ENCODE measurements around the gene HDAC4. TPM values are rescaled to one million over a fixed set of nuclear protein-coding genes. Genes with fewer than 3 reads are reported as not detected.

HDAC4 gene
- total and polyA plus RNA-seq, 4 donors = 6.8 to 75.5 (median 30.2) TPM

GRCh38 chr2:239401881-239402233 lies 1.0 kb upstream of the HDAC4 start:
- Histone ChIP-seq H3K4me1 (ENCODE audit: control insufficient read depth in 1 of 2, insufficient read depth in 2 of 2, low read length in 2 of 2) (no peaks in the 10 kb centered on the region), H3K27me3 (ENCODE audit: control insufficient read depth in 1 of 2, insufficient read depth in 2 of 2, low read length in 1 of 2) (no peaks in the 10 kb centered on the region), H3K9me3 (ENCODE audit: control insufficient read depth, low read length) (no peaks in the 10 kb centered on the region), H3K4me3 (ENCODE audit: low read length in 2 of 2) (peak overlapping the region; percentile 28 to 56), H3K27ac (ENCODE audit: low read depth in 1 of 2, low read length in 2 of 2) (peak overlapping the region in 1 of 2 donors; percentile 98), H3K36me3 (ENCODE audit: control insufficient read depth in 1 of 2, insufficient read depth in 2 of 2, low read length in 1 of 2) (no peaks in the 10 kb centered on the region)
- ATAC-seq (ENCODE audit: low FRiP score) (peak; percentile 13), DNase-seq (no peak)
- WGBS, 2 donors = 1% methylated on average over 33 of the region's 33 CpGs
- intact Hi-C loops (cut with DNase I) = loop anchor here (1.0 to 10.0 kb wide), 7 partner anchors 75 to 483 kb away; no protein-coding TSS in a partner anchor

DNA sequence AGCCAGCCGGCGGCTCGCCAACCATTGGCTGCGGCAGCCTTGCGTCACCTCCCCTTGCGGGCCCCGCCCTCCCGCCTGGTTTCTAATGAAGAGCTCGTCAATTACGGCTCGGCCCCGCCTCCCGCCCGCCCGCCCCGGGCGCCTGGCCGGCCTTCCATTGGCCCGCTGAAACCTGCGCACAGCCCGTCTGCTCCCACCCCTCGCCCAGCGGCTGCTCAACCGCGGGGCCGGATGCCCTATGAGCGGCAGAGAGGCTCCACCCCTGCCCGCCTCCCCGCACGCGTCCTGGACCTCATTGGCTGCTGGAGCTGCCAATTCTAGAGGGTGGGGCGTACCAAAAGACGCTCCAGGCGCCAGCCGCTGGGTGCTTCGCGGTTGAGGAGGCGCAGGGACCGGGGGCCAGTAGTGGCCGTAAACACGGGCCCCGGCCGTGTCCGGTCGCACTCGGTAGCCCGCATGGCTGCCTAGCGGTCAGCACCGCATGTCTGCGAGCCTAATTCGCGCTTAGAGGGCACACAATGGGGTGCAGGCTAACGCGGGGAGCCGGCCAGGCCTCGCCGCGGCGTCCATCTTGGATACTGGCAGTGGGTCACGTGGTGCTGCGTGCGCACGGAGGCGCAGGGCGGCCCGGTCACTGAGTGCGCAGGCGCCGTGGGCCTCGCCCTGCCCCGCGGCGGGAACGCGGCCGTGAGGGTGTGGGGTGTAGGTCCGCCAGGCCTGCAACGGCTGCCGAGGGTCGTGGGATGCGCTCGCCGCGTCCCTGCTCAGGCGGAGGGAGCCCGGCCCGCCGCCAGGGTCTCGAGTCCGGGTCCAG lies 454 bp upstream of the HDAC4 start:
- Histone ChIP-seq H3K9me3 (ENCODE audit: control insufficient read depth, low read length) (no peaks in the 10 kb centered on the region), H3K4me3 (ENCODE audit: low read length in 2 of 2) (peak overlapping the region; percentile 45 to 56), H3K27me3 (ENCODE audit: control insufficient read depth in 1 of 2, insufficient read depth in 2 of 2, low read length in 1 of 2) (no peaks in the 10 kb centered on the region), H3K4me1 (ENCODE audit: control insufficient read depth in 1 of 2, insufficient read depth in 2 of 2, low read length in 2 of 2) (no peaks in the 10 kb centered on the region), H3K27ac (ENCODE audit: low read depth in 1 of 2, low read length in 2 of 2) (peak overlapping the region; percentile 95 to 98), H3K36me3 (ENCODE audit: control insufficient read depth in 1 of 2, insufficient read depth in 2 of 2, low read length in 1 of 2) (no peaks in the 10 kb centered on the region)
- ATAC-seq (ENCODE audit: low FRiP score) = peak; percentile 99
- intact Hi-C loops (cut with DNase I) = loop anchor here (1.0 to 10.0 kb wide), 7 partner anchors 74 to 484 kb away; no protein-coding TSS in a partner anchor
- 0% methylated on average over 79 to 90 of the region's 90 CpGs for WGBS, 2 donors
- DNase-seq = peak; percentile 99 to 100

DNA sequence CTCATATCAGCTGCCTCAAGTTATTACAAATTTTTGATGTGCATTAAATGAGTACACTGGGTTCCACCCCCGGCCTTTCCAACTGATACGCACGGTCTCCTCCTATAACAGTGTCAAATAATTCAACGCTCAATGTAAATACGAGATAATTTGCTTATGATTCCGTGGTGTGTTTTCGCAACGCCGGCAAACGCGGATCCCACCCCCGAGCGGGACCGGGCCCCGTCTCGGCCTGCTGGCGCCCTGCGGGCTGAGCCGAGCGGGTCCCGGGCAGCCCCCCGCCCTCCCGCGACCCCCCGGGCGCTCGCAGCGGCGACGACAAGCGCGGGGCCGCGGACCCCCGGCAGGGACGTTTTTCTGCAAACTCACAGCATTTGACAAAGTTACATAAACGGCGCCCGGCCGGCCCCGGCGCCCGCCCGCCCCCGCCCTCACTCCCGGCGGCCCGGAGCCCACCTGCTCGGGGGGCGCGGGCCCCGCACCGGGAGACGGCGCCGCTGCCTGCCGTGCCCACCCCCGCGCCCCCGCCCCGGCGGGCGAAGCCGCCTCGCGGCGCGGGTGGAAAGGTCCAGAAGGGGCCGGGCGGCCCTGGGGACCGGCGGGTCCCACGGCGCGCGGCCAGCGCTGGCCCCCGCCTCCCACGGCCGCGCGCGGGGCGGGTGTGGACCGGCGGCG lies 762 bp downstream of the HDAC4 start:
- no peak for ATAC-seq (ENCODE audit: low FRiP score)
- Histone ChIP-seq H3K4me3 (ENCODE audit: low read length in 2 of 2) (peak overlapping the region; percentile 95 to 98), H3K9me3 (ENCODE audit: control insufficient read depth, low read length) (no peaks in the 10 kb centered on the region), H3K36me3 (ENCODE audit: control insufficient read depth in 1 of 2, insufficient read depth in 2 of 2, low read length in 1 of 2) (no peaks in the 10 kb centered on the region), H3K4me1 (ENCODE audit: control insufficient read depth in 1 of 2, insufficient read depth in 2 of 2, low read length in 2 of 2) (no peaks in the 10 kb centered on the region), H3K27me3 (ENCODE audit: control insufficient read depth in 1 of 2, insufficient read depth in 2 of 2, low read length in 1 of 2) (no peaks in the 10 kb centered on the region), H3K27ac (ENCODE audit: low read depth in 1 of 2, low read length in 2 of 2) (no peak overlapping the region)
- intact Hi-C loops (cut with DNase I) = loop anchor here (2.0 to 10.0 kb wide), 7 partner anchors 73 to 485 kb away; no protein-coding TSS in a partner anchor
- DNase-seq = peak in 1 of 2 donors; percentile 39
- 0 to 1% methylated on average over 46 to 87 of the region's 87 CpGs for WGBS, 2 donors

- 8 to 14% methylated on average over 8 of the region's 8 CpGs for WGBS, 2 donors
- intact Hi-C loops (cut with DNase I) = loop anchor here in 1 of 2 donors (10.0 kb wide), 1 partner anchor 175 kb away; no protein-coding TSS in a partner anchor
- no peak for ATAC-seq (ENCODE audit: low FRiP score)
- H3K4me1 ChIP-seq (ENCODE audit: control insufficient read depth in 1 of 2, insufficient read depth in 2 of 2, low read length in 2 of 2) = no peaks in the 10 kb centered on the region
- H3K27me3 ChIP-seq (ENCODE audit: control insufficient read depth in 1 of 2, insufficient read depth in 2 of 2, low read length in 1 of 2) = no peaks in the 10 kb centered on the region
- H3K27ac ChIP-seq (ENCODE audit: low read depth in 1 of 2, low read length in 2 of 2) = no peak overlapping the region
- DNase-seq = peak in 1 of 2 donors; percentile 51
- peak overlapping the region; percentile 8 to 95 for H3K4me3 ChIP-seq (ENCODE audit: low read length in 2 of 2)
- no peaks in the 10 kb centered on the region for H3K9me3 ChIP-seq (ENCODE audit: control insufficient read depth, low read length)
- no peaks in the 10 kb centered on the region for H3K36me3 ChIP-seq (ENCODE audit: control insufficient read depth in 1 of 2, insufficient read depth in 2 of 2, low read length in 1 of 2)
These were observed 1.3 kb downstream of the HDAC4 start for GRCh38 chr2:239399433-239399920.

- intact Hi-C loops (cut with DNase I) = loop anchor here in 1 of 2 donors (10.0 kb wide), 1 partner anchor 174 kb away; no protein-coding TSS in a partner anchor
These were observed 2.3 kb downstream of the HDAC4 start for GRCh38 chr2:239398521-239398921.

DNA sequence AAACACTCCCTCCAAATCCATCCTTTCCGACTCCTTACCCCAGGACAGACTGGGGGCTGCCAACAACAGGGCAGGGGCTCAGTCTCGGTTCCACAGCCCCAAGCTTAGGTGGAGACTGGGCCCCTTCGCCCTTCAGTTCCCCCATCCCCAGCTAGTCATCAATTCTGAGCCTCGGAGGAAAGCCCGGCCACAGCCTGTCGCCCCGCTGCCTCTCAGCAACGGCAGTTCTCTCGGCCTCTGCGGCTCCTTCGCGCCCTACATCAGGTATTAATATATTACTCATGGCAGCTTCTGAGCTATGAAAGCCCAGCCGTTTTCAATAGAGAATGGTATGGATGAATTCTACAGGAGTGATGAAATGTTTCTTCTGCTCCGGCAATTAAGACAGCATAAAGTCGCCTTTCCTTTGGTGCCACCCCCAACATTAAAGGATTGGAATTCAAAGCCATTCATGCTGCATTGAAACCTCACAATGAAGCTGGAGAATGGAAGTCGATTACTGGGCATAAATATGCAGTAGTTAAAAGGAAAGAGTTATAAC lies 2.8 kb downstream of the HDAC4 start:
- Histone ChIP-seq H3K36me3 (ENCODE audit: control insufficient read depth in 1 of 2, insufficient read depth in 2 of 2, low read length in 1 of 2) (no peaks in the 10 kb centered on the region), H3K4me3 (ENCODE audit: low read length in 2 of 2) (no peak overlapping the region), H3K9me3 (ENCODE audit: control insufficient read depth, low read length) (no peaks in the 10 kb centered on the region), H3K27me3 (ENCODE audit: control insufficient read depth in 1 of 2, insufficient read depth in 2 of 2, low read length in 1 of 2) (no peaks in the 10 kb centered on the region), H3K4me1 (ENCODE audit: control insufficient read depth in 1 of 2, insufficient read depth in 2 of 2, low read length in 2 of 2) (no peaks in the 10 kb centered on the region), H3K27ac (ENCODE audit: low read depth in 1 of 2, low read length in 2 of 2) (no peak overlapping the region)
- 86% methylated on average over 16 of the region's 16 CpGs for WGBS, 2 donors
- no peak for ATAC-seq (ENCODE audit: low FRiP score)
- intact Hi-C loops (cut with DNase I) = loop anchor here in 1 of 2 donors (10.0 kb wide), 1 partner anchor 173 kb away; no protein-coding TSS in a partner anchor
- no peak for DNase-seq

More at GRCh38 chr2:239398521-239398921, 2.3 kb downstream of the HDAC4 start:
- 74 to 79% methylated on average over 10 of the region's 10 CpGs for WGBS, 2 donors
- ATAC-seq (ENCODE audit: low FRiP score) = no peak
- no peak overlapping the region for H3K4me3 ChIP-seq (ENCODE audit: low read length in 2 of 2)
- H3K9me3 ChIP-seq (ENCODE audit: control insufficient read depth, low read length) = no peaks in the 10 kb centered on the region
- DNase-seq = no peak
- no peak overlapping the region for H3K27ac ChIP-seq (ENCODE audit: low read depth in 1 of 2, low read length in 2 of 2)
- H3K27me3 ChIP-seq (ENCODE audit: control insufficient read depth in 1 of 2, insufficient read depth in 2 of 2, low read length in 1 of 2) = no peaks in the 10 kb centered on the region
- H3K4me1 ChIP-seq (ENCODE audit: control insufficient read depth in 1 of 2, insufficient read depth in 2 of 2, low read length in 2 of 2) = no peaks in the 10 kb centered on the region
- H3K36me3 ChIP-seq (ENCODE audit: control insufficient read depth in 1 of 2, insufficient read depth in 2 of 2, low read length in 1 of 2) = no peaks in the 10 kb centered on the region

GRCh38 chr2:239396881-239397681 lies 3.7 kb downstream of the HDAC4 start:
- H3K9me3 ChIP-seq (ENCODE audit: control insufficient read depth, low read length) = no peaks in the 10 kb centered on the region
- H3K36me3 ChIP-seq (ENCODE audit: control insufficient read depth in 1 of 2, insufficient read depth in 2 of 2, low read length in 1 of 2) = no peaks in the 10 kb centered on the region
- H3K4me1 ChIP-seq (ENCODE audit: control insufficient read depth in 1 of 2, insufficient read depth in 2 of 2, low read length in 2 of 2) = no peaks in the 10 kb centered on the region
- no peak for ATAC-seq (ENCODE audit: low FRiP score)
- no peak for DNase-seq
- no peak overlapping the region for H3K27ac ChIP-seq (ENCODE audit: low read depth in 1 of 2, low read length in 2 of 2)
- no peak overlapping the region for H3K4me3 ChIP-seq (ENCODE audit: low read length in 2 of 2)
- no peaks in the 10 kb centered on the region for H3K27me3 ChIP-seq (ENCODE audit: control insufficient read depth in 1 of 2, insufficient read depth in 2 of 2, low read length in 1 of 2)
- intact Hi-C loops (cut with DNase I) = loop anchor here in 1 of 2 donors (10.0 kb wide), 1 partner anchor 172 kb away; no protein-coding TSS in a partner anchor
- WGBS, 2 donors = 81 to 84% methylated on average over 19 of the region's 19 CpGs

DNA sequence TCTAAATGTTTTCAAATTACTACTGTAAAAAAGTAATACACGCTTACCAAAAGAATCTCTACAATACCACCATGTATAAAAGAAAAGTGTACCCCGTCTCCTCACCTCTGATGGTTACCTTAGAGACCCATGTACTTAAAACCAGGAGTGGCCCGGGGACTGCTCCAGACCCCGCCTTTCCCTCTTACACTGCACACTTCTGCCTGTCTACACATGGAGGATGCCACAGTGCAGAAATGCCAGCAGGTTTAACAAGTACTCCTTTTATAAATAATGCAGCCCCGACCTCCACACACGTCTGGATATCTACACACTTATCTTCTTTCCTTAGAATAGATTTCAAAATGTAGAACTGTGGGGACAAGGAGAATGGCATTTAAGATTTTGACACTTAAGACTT lies 5.3 kb downstream of the HDAC4 start:
- no peak for DNase-seq
- no peaks in the 10 kb centered on the region for H3K9me3 ChIP-seq (ENCODE audit: control insufficient read depth, low read length)
- H3K4me1 ChIP-seq (ENCODE audit: control insufficient read depth in 1 of 2, insufficient read depth in 2 of 2, low read length in 2 of 2) = no peaks in the 10 kb centered on the region
- WGBS, 2 donors = 84 to 87% methylated on average over 6 of the region's 6 CpGs
- H3K36me3 ChIP-seq (ENCODE audit: control insufficient read depth in 1 of 2, insufficient read depth in 2 of 2, low read length in 1 of 2) = no peaks in the 10 kb centered on the region
- no peak overlapping the region for H3K4me3 ChIP-seq (ENCODE audit: low read length in 2 of 2)
- no peaks in the 10 kb centered on the region for H3K27me3 ChIP-seq (ENCODE audit: control insufficient read depth in 1 of 2, insufficient read depth in 2 of 2, low read length in 1 of 2)
- intact Hi-C loops (cut with DNase I) = loop anchor here in 1 of 2 donors (10.0 kb wide), 1 partner anchor 171 kb away; no protein-coding TSS in a partner anchor
- no peak for ATAC-seq (ENCODE audit: low FRiP score)
- H3K27ac ChIP-seq (ENCODE audit: low read depth in 1 of 2, low read length in 2 of 2) = no peak overlapping the region
